Middle frontal gyrus (tissue), 1 donor: Measurements from ENCODE around the gene OR4C6.

Source experiments
- DNase-seq: peaks from one replicate; pipeline ENCODE4 v3.0.0-alpha.2; 2015; ENCODE audit warnings: low spot score; ENCODE audit errors: extremely low spot score

Gene OR4C6

GRCh38 chr11:55661901-55662300, at the start of gene OR4C6:
OR4C6 (plus strand) TSS chr11:55662201; CDS start chr11:55665167, 2,966 bp downstream.
- DNase-seq = no peak

- DNase-seq = no peak
Measured at GRCh38 chr11:55624531-55624930, 37.5 kb upstream of the OR4C6 start.

- no peak for DNase-seq
Measured at GRCh38 chr11:55634813-55635212, 27.2 kb upstream of the OR4C6 start, which contains the start of gene OR4P4. OR4P4 (plus strand) TSS chr11:55635113.

GRCh38 chr11:55648027-55648426, 14.0 kb upstream of the OR4C6 start, which contains the start of gene OR4S2:
OR4S2 (plus strand) TSS chr11:55648327; CDS start chr11:55650904, 2,577 bp downstream.
- DNase-seq = no peak

GRCh38 chr11:55652560-55652959, 9.4 kb upstream of the OR4C6 start:
- DNase-seq = no peak

- DNase-seq = no peak
Measured at GRCh38 chr11:55655096-55655495, 6.9 kb upstream of the OR4C6 start.

GRCh38 chr11:55658031-55658573, 3.9 kb upstream of the OR4C6 start:
- DNase-seq = no peak

GRCh38 chr11:55658608-55659007, 3.4 kb upstream of the OR4C6 start:
- no peak for DNase-seq

- DNase-seq = no peak
Measured at GRCh38 chr11:55669376-55669775, 7.4 kb downstream of the OR4C6 start.

GRCh38 chr11:55673860-55674259, 11.9 kb downstream of the OR4C6 start:
- no peak for DNase-seq

GRCh38 chr11:55697817-55698216, 35.8 kb downstream of the OR4C6 start:
- no peak for DNase-seq

GRCh38 chr11:55701429-55701828, 39.4 kb downstream of the OR4C6 start:
- DNase-seq = no peak

- no peak for DNase-seq
Measured at GRCh38 chr11:55707029-55707428, 45.0 kb downstream of the OR4C6 start.

GRCh38 chr11:55714982-55715888, 53.2 kb downstream of the OR4C6 start:
- no peak for DNase-seq
